Measurements from ENCODE around the gene PCSK6.

- TF ChIP-seq NFATC4 (CRISPR knock-in tag; IDR thresholded peaks at IDR 0.05) (no peak), CTCF (IDR thresholded peaks at IDR 0.05) (no peak), CBFB (CRISPR knock-in tag; IDR thresholded peaks at IDR 0.05; ENCODE audit: low read depth) (no peak)
Measured at GRCh38 chr15:101536875-101537405, 47.4 kb upstream of the PCSK6 start.
